HG02571 (cell line): ENCODE results near the gene ALPK1.
"Not testable (repeated sequence)": the region's sequence is repeated elsewhere in the genome, so short reads cannot be mapped to it uniquely, and the experiment has no call there.

Source experiments
- ATAC-seq: cut with Tn5 transposase; IDR thresholded peaks from one replicate; pipeline ENCODE4 v1.9.1; 2021; ENCODE audit warnings: mild to moderate bottlenecking, moderate library complexity; ENCODE audit not compliant: unreplicated experiment

The ALPK1 gene

GRCh38 chr4:112284166-112284565 lies 13.0 kb upstream of the ALPK1 start:
- no peak for ATAC-seq

DNA sequence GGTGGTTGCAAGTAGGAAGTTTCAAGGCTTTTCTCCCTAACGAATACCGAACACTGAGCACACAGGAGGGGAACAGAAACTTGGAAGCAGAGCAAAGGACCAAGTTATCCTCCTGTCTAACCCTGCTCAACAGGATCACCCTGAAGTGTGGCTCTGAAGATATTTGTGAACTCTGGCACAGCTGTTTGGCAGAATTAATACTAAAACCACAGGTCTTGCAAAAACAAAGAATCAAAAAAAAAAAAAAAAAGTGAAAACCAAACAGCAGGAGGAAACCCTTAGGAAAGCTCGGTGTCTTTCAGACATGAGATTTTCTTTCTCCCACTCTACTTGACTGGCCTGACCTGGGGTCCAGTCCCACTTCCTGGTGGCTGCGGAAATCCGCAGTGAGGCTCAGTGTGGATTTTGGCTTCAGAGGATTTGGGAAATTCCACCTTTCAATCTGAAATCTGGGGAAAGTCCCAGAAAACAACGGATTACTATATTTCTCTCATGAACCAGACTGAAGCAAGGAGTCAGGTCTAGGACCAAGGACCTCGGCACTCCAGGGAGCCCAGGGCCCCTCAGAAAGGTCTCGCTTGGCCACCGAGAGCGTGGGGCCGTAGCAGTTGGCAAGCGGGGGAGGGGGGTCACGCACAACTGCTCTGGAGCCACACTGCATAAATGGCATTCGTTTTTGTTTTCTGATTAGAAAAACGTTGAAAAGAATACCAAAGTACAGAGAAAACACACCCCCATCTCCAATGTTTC lies 12.3 kb upstream of the ALPK1 start:
- ATAC-seq = no peak

- ATAC-seq = peak; percentile 24
Measured at GRCh38 chr4:112287258-112287989, 9.7 kb upstream of the ALPK1 start.

DNA sequence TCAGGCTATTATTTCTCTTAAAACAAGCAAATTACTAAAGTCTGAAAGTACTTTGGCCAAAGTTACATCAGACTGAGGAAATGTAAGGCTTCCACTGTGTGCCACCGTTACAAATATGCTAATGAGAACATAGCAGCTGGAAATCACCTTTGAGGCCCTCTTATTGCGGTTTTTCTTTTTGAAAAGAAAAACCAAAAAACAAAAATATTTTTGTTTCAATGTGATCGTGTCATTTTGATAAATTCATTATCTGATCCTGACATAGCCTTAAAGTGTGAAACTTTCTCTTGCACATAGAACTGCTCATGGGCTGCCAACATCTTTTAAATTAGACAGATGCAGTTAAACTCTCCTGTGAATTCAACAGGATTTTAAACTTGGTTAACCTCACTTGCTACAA lies 8.7 kb upstream of the ALPK1 start:
- peak; percentile 34 for ATAC-seq

DNA sequence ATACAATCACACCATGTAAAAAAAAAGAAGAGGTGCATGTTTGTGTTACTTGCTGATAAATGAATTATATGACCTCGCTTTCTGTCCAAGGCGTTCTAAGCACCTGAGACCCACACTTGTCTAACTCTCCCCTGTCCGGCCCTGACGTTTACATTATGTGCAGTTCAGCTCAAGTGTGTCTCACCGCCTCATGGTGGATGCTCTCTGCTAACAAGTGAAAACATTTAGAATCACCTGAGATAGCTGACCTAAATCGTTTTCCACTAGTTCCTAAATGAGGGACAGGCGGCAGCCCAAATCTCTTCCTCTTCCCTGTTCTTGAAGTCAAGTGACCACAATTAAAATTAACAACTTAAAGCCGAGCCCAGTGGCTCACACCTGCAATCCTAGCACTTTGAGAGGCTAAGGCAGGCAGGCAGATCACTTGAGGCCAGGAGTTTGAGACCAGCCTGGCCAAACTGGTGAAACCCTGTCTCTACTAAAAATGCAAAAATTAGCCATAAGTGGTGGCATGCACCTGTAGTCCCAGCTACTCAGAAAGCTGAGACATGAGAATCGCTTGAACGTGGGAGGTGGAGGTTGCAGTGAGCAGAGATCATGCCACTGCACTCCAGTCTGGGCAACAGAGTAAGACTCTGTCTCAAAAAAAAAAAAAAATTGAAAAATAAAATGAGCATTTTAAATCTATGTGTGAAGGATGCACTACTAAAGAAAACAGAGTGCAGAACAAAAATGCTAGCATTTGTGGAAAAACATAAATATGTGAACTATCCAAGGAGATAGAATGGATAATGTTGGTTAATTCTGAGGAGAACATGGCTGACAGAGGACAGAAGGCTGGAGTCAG lies 7.5 kb upstream of the ALPK1 start:
- ATAC-seq = no peak

DNA sequence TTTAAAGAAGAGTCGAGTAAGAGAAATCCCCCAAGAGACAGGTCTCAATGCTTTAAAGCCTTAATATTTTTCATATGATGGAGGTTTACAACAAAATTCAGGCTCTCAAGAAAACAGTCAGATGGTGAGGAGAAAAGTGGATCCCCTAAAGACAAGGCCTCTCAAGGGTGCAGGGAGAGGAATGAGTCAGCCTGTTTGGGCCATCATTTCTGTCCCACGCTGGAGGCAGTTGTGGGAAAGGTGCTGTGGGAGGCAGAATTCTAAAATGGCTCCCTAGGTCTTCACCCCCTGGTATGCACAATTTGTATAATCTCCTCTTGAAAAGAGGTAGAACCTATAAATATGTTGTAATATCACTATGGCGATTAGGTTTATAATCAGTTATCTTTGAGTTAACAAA lies 6.8 kb upstream of the ALPK1 start:
- no peak for ATAC-seq

- no peak for ATAC-seq
Measured at GRCh38 chr4:112299721-112300120, 2.6 kb downstream of the ALPK1 start.

DNA sequence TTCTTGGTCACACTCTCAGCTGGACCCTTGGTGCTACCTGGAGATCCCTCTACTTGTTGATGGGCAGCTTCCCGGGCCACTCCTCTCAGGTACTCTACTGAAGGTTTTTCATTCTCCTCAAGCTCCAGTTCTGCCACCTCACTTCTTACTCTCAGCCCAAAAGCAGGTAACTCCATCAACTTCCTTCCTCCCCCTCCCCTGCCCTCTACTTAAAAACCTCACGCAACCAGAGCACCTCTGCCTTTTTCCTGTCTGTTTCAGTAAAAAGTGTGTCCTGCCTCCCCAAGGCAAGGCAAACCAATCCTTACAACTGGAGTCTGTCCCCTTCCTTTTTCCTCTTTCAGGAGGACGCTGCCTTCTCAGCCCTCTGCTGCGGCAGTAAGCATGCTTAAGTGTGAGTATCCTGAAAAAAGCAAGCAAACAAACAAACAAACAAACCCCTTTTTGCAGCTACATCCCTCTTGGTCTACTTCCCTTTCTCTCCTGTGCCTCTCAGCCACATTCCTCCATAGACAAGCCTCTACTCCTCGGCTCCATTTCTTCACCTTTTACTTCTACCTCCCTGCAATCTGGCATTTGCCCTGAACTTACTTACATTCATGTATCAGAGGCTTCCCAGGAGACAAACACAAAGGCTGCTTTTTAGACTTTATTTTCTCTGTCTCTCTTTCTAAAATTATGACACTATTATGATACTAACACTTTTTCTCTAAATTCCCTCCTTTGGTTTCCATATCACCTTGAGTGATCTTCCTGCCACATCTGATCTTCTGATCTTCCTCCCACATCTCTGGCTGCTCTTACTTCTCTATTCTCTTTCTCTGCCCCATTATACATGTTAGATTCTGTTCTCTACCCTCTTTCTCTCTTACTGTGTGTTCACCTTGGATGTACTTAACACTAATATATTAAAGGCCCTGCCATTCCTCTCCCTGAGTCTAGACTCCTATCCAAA lies 5.4 kb downstream of the ALPK1 start:
- no peak for ATAC-seq

DNA sequence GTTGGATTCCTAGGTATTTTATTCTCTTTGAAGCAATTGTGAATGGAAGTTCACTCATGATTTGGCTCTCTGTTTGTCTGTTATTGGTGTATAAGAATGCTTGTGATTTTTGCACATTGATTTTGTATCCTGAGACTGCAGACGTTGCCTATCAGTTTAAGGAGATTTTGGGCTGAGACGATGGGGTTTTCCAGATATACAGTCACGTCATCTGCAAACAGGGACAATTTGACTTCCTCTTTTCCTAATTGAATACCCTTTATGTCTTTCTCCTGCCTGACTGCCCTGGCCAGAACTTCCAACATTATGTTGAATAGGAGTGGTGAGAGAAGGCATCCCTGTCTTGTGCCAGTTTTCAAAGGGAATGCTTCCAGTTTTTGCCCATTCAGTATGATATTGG lies 8.3 kb downstream of the ALPK1 start:
- not testable (repeated sequence) for ATAC-seq

- not testable (repeated sequence) for ATAC-seq
Measured at GRCh38 chr4:112309263-112309791, 12.2 kb downstream of the ALPK1 start.

GRCh38 chr4:112311516-112311915 lies 14.3 kb downstream of the ALPK1 start:
- ATAC-seq = no peak

DNA sequence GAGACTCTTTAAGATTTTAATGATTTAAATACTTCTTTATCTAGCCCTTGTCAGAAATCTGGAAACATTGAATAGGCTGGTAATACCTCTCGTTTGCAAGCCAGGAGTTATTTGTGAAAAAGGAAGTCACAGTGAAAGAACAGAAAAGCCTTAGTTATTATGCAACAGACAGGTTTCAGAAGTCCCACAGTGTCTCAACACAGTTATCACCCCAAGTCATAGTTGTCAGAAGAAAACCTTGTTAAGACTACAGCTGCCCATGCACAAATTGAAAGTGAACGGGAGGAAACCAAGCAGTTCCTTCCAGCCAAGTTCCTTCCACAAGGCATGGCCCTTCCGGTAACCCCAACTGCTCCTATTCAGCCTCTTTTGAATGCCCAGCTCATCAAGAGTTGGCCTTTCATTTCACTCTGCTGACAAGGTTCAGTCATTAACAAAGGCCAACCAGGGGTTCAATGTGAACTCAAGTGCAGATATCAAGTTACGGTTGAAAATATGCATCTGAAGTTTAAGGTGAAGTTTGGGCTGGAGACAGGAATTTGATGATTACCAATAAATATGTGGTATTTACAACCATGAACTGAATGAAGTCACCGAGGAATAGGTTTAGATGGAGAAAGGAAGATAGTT lies 15.6 kb downstream of the ALPK1 start:
- ATAC-seq = peak; percentile 98

- no peak for ATAC-seq
Measured at GRCh38 chr4:112315446-112315845, 18.3 kb downstream of the ALPK1 start.

GRCh38 chr4:112316360-112316759 lies 19.2 kb downstream of the ALPK1 start:
- no peak for ATAC-seq

DNA sequence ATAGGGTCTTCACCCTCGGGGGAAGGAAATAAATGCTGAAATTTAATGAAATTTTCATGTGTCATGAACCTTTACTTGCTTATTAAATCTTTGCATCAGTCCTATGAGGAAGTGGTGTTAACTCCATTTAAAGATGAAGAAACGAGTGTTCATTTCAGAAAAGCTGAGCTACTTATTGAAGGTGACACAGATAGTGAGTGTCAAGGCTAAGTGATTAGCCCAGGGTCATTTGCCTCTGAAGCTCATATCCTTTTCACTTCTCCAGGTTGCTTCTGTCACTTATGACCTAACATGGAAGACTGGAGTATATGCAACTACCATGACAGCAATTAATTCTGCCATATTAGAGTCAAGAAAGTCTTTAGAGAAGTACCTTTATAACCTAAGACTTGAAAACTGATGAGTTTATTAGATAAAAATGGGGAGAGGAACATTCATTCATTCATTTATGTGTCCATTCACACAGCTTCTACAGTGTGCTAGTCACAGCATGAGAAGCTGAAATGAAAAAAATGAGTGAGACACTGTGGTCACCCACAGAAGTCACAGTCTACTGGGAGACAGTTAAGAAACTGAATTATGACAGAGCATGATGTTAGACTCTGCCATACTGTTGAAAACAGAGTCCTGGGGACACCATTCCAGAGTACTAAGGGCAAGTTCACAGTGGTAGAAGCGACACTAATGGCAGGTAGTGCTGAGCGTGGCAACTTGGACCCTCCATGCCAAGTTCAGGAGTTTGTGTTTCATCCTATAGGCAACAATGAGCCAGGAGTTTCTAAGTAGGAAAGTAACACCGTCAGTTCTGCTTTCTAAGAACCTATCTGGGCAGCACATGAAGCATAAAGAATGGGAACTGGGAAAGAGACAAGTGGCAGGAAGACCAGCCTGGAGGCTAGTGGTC lies 21.3 kb downstream of the ALPK1 start:
- peak; percentile 94 for ATAC-seq

- no peak for ATAC-seq
Measured at GRCh38 chr4:112321776-112322684, 24.9 kb downstream of the ALPK1 start.

- ATAC-seq = no peak
Measured at GRCh38 chr4:112322866-112323265, 25.7 kb downstream of the ALPK1 start.

DNA sequence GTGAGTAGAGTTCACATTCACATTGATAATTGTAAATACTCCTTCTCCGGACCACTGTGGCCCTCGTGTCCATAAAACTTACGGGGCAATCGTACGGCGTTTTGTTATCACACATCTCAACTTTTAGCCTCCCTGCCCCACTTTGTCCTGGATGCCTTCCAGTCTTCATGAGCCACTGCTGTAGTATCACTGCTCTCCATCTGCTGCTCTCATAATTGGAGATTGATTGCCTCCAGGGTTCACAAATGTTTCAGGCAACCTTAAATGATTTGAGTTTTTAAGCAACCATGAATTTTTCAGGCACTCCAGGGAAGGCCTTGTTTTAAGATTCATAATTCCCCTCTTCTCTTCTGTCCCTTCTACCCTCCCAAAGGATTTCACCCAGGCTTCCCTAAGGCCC lies 28.4 kb downstream of the ALPK1 start:
- no peak for ATAC-seq
